ENCODE data around the gene PHF19.

PHF19 gene

GRCh38 chr9:120914396-120914795 is 37.4 kb upstream of the PHF19 start:
- in situ Hi-C loops (cut with MboI; ENCODE audit: low sequenced_read_pairs) = no loop called here

DNA sequence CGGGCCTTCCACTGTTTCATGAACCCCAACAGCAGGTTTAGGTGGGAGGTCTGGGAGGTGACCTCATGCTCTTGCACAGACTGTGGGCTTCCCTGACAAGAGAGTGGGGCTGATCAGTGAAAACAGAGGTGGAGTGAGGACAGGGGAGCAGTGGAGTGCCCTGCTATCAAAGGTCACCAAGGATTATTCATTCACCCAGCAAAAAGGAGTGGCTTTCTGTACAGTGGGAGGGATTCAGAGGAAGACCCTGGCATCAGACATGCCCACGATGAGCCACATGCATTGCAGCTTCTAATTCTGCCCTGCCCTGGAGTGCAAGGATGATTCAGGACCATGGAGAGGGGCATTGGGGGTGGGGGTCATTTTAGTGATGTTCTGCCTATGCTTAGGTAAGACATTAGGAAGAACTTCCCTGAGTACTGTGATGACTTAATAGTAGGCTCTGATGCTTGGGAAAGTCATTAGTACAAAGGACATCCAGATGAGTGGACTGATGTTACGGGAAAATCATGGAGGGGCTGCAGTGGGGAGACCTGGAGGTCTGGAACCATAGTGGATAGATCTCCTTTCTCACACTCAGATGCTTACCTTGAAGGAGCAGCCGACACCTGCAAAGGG is 36.8 kb upstream of the PHF19 start:
- in situ Hi-C loops (cut with MboI; ENCODE audit: low sequenced_read_pairs) = no loop called here

- in situ Hi-C loops (cut with MboI; ENCODE audit: low sequenced_read_pairs) = no loop called here
These were observed 36.1 kb upstream of the PHF19 start for GRCh38 chr9:120912958-120913646.

- in situ Hi-C loops (cut with MboI; ENCODE audit: low sequenced_read_pairs) = no loop called here
These were observed 34.4 kb upstream of the PHF19 start for GRCh38 chr9:120911295-120911837.

- in situ Hi-C loops (cut with MboI; ENCODE audit: low sequenced_read_pairs) = no loop called here
These were observed 33.7 kb upstream of the PHF19 start for GRCh38 chr9:120910643-120911042.

GRCh38 chr9:120909904-120910303 is 32.9 kb upstream of the PHF19 start:
- in situ Hi-C loops (cut with MboI; ENCODE audit: low sequenced_read_pairs) = no loop called here

DNA sequence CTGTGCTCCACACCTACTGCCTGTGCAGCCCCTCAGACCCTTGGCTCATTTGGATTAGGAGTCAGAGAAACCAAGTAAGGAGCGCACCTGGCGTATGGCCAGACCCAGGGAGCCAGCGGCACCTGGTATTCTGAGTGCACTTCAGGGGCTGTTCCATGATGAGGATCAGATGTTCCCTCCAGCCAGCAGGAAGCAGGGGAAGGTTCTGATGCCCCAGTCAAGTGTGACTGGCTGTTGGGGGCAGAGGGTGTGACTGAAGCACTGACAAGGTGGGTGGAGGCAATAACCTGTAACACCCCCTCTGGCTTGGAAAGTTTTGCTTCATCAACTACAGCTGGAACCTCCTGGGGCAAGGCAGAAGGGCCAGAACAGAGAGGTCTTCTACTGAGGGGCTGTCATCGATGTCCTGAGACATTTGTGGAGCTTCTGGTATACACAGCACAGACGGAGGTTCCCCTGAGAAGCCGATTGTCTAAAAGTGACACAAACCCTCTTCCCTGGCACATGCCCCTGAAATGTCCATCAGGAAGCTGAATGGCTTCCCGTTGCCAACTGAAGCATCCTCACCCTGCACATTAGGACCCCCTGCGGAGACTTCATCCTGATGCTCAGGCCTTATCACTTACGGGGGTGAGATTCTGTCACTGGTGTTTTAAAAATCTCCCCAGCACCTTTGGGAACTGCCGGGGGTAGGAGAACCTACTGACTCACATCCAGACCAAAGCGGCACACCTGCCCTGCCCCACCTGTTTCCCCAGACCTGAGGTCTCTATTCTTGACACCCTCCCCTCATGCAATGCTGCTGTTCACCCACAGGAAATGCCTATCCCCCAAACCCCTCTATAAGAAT is 28.6 kb upstream of the PHF19 start:
- in situ Hi-C loops (cut with MboI; ENCODE audit: low sequenced_read_pairs) = no loop called here

DNA sequence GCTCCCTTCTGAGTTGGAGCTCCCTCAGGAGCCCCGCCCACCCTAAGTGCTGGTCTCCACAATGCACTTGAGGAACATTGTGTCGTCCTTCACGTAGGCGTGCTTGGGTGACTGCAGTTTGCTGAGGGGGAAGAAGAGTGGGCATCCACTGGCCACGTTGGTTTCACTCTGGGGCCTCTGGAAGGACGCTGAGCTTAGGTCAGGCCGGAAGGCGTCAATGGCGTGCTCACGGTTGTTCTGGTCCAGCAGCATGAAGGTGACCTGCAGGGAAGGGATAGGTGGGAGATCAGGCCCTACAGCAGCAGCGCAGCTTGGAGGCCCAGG is 28.0 kb upstream of the PHF19 start:
- in situ Hi-C loops (cut with MboI; ENCODE audit: low sequenced_read_pairs) = no loop called here

GRCh38 chr9:120904061-120904977 is 27.3 kb upstream of the PHF19 start:
- in situ Hi-C loops (cut with MboI; ENCODE audit: low sequenced_read_pairs) = no loop called here

DNA sequence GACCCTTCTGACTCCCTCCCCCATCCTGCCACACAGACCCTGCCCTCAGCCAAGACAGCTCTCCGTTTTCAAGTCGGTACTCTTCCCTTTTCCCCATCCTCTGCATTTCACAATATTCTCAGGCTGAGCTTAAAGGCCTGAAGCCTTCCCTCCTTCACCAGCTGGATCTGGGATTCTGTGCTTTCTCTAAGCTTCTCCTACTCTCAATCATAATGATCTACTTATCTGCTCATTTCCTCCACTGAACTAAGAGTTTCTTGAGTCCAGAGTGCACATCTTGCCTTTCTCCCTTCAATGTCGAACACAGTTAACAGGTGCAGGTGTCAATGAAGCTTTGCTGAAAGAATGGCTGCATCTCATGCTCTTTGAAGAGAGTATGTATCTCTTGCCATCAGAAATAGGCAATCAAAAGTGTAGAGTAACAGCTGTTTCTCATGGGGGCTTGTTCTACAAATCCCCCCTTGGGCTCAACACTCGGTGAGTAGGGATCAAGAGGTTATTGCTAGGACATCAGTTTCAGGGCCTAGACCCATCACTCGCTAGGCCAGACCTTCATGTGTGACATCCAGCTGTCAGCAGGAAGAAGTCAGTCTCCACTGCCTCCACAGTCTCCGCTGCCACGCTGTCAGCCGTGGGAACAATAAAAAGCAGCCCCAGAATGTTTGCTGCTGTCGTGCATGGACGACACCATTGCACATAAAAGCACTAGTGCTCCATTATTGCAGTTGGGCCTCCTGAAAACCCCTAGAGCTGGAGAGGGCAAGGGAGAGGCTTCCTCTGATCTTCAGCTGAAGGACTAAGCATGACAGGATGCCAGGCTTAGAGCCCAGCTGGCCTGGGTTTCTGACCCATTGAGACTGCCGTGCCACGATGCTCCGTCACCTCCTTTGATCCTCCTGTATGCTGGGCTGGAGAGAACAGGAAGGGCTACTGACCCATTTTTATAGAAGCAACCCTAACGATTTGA is 25.9 kb upstream of the PHF19 start:
- in situ Hi-C loops (cut with MboI; ENCODE audit: low sequenced_read_pairs) = no loop called here

- in situ Hi-C loops (cut with MboI; ENCODE audit: low sequenced_read_pairs) = no loop called here
These were observed 25.0 kb upstream of the PHF19 start for GRCh38 chr9:120901755-120902568.

DNA sequence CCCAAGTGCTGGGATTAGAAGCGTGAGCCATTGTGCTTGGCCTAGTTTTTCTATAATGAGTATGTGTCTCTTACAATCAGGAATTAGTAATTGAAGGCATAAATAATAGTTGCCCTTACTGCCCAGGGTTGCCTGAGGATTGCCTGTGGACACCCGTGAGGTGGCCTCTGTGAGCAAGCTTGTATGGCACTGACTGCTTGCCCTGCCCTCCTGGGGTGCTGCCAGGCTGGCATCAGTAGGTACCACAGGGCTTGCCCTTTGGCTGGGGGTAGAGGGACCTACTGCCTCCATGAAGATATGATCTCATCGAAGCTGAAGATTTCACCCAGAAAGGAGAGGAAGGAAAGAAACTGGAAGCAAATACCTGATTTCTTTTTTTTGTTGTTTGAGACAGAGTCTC is 23.8 kb upstream of the PHF19 start:
- in situ Hi-C loops (cut with MboI; ENCODE audit: low sequenced_read_pairs) = no loop called here

- in situ Hi-C loops (cut with MboI; ENCODE audit: low sequenced_read_pairs) = no loop called here
These were observed 22.6 kb upstream of the PHF19 start for GRCh38 chr9:120899490-120900068.

GRCh38 chr9:120898396-120898795 is 21.4 kb upstream of the PHF19 start:
- in situ Hi-C loops (cut with MboI; ENCODE audit: low sequenced_read_pairs) = no loop called here

DNA sequence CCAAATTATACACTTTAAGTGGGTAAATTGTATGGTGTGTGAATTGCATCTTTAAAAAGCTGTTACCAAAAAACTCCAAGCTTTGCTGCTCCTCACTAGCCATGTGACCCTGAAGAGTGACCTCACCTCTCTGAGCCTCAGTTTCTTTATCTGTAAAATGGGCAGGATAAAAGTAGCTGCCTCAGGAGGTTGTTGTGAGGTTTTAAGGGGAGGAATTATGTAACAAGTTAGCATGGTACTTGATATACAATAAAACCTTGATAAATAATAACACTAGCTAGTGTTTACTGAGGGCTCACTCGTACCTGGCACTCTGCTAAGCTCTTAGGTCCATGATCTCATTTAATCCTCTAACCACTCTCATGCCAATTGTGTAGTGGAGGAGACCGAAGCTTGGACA is 19.0 kb upstream of the PHF19 start:
- in situ Hi-C loops (cut with MboI; ENCODE audit: low sequenced_read_pairs) = no loop called here

DNA sequence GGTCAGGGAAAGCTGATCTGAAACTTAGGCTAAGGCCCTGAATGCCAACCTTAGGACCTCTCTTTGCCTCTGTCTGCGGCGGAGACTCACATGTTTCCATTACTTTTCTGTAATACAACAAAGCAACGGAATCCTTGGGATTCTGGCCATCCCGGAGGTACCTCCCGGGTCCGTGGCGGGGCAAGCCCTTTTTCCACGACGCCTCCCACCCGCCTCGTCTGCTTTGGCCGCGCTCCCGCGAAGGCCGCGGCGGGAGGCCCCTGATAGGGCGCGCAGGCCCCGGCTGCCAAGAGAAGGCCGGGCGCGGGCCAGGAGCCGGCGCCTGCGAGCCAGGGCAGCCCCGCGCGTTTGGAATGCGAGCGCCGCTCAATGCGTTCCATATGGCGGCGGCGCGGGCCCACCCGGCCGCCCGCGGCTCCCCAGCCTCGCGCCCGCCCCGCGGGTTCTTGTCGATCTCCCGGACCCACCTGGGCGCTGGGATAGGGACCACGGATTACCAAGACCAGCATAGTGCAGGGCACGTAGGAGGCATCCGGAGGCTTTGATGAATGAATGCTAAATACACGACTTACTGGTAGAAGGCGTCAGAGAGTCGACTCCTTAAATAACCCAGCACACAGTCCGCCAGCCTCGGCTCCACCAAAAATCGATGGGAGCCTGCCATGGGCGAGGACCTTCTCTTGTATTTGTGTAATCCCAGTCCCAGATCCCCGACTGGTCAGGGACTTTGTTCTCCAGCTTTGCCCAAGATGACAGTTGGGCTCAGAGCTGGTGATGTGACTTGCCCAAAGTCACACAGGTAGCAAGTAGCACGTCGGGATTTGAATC is 17.5 kb upstream of the PHF19 start:
- in situ Hi-C loops (cut with MboI; ENCODE audit: low sequenced_read_pairs) = no loop called here

DNA sequence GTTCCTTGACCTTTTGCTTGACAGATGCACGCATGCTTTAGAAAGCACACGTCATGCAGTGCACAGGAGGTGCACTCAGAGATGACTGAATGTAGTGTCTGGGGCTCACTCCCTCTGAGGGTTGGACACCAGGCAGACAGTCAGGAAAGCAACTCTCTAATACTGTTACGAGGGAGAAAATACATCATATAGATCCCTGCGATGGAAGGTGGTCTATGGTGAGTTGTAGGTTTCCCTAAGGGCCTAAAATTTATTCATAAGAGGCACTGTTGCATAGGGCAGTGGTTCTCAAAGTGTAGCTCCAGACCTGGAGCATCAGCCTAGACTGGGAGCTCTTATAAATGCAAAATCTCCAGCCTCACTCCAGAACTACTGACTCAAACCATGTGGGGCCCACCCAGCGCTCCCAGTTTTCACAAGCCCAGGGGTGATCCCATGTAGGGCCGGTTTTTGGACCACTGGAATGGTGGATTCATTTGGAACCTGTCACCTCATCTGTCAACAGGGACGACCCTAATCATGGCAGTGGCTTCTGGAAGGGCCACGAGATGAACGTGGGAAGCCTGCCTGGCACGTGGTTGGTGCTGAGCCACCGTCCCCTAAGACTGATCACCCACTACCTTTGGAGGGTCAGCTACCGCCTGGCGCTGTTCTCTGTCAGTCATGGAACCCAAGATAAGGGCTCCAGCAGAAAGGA is 16.8 kb upstream of the PHF19 start:
- in situ Hi-C loops (cut with MboI; ENCODE audit: low sequenced_read_pairs) = no loop called here

All from HL-60/S4 treated with retinoic acid at 250 ng/mL for 4 days and 3 days (cell line).